HepG2 (cell line): ENCODE data around the gene RBM12. TPM values are rescaled to one million over a fixed set of nuclear protein-coding genes. Genes with fewer than 3 reads are reported as not detected.

Experiments
- ASH2L ChIP-seq: fragments of 300-600, 200-600 bp; sonication (generic); IDR thresholded peaks from 2 replicates; pipeline ENCODE4 v1.7.0; 2017; ENCODE audit warnings: low read depth, mild to moderate bottlenecking, moderate library complexity, mixed read lengths, low read length; ENCODE audit not compliant: insufficient read length
- BCLAF1 ChIP-seq: fragments of 450-650 bp; IDR thresholded peaks from 2 replicates; pipeline ENCODE4 v1.6.1; 2017; ENCODE audit warnings: mild to moderate bottlenecking
- ETV6 ChIP-seq: sonication (generic); formaldehyde crosslinking; conservative IDR thresholded peaks from 2 replicates; pipeline ENCODE4 v1.4.0; 2020; ENCODE audit warnings: missing genetic modification reagents
- FOXK1 ChIP-seq: sonication (generic); formaldehyde crosslinking; IDR thresholded peaks from 2 replicates; pipeline ENCODE4 v1.4.0; 2020; ENCODE audit warnings: low read depth, missing genetic modification reagents, borderline replicate concordance
- KLF11 ChIP-seq: IDR thresholded peaks from 2 replicates; pipeline ENCODE4 v1.6.1; 2016; ENCODE audit warnings: missing compliant biosample characterization
- MAX ChIP-seq: IDR thresholded peaks from 2 replicates; pipeline ENCODE4 v1.6.1; 2012; ENCODE audit warnings: inconsistent platforms
- NFYC ChIP-seq: IDR thresholded peaks from 2 replicates; pipeline ENCODE4 v1.6.1; 2016; ENCODE audit warnings: missing genetic modification reagents, missing compliant biosample characterization
- RARA ChIP-seq: IDR thresholded peaks from 2 replicates; pipeline ENCODE4 v1.6.1; 2016; ENCODE audit warnings: missing genetic modification reagents, missing compliant biosample characterization
- SATB2 ChIP-seq: sonication (generic); formaldehyde crosslinking; IDR thresholded peaks from 2 replicates; pipeline ENCODE4 v1.5.0; 2020; ENCODE audit warnings: missing genetic modification reagents
- TFDP2 ChIP-seq: sonication (generic); formaldehyde crosslinking; IDR thresholded peaks from 2 replicates; pipeline ENCODE4 v1.4.0; 2020; ENCODE audit warnings: missing genetic modification reagents
- TMF1 ChIP-seq: sonication (generic); formaldehyde crosslinking; IDR thresholded peaks from 2 replicates; pipeline ENCODE4 v1.8.1; 2022; ENCODE audit warnings: low read depth, missing genetic modification reagents
- XBP1 ChIP-seq: sonication (generic); formaldehyde crosslinking; IDR thresholded peaks from 2 replicates; pipeline ENCODE4 v1.5.0; 2020; ENCODE audit warnings: missing genetic modification reagents
- ZFYVE20 ChIP-seq: sonication (generic); formaldehyde crosslinking; IDR thresholded peaks from 2 replicates; pipeline ENCODE4 v1.8.0; 2023; ENCODE audit warnings: low read depth, mild to moderate bottlenecking, moderate library complexity, missing genetic modification reagents, borderline replicate concordance
- ZNF431 ChIP-seq: sonication (generic); formaldehyde crosslinking; IDR thresholded peaks from 2 replicates; pipeline ENCODE4 v1.9.0; 2022; ENCODE audit warnings: missing genetic modification reagents, low read depth, mild to moderate bottlenecking, borderline replicate concordance
- ZNF556 ChIP-seq: sonication (generic); formaldehyde crosslinking; IDR thresholded peaks from 2 replicates; pipeline ENCODE4 v1.4.0; 2020; ENCODE audit warnings: mild to moderate bottlenecking, missing genetic modification reagents, borderline replicate concordance
- ZNF703 ChIP-seq: sonication (generic); formaldehyde crosslinking; IDR thresholded peaks from 2 replicates; pipeline ENCODE4 v1.5.1; 2020; ENCODE audit warnings: missing genetic modification reagents, mild to moderate bottlenecking, moderate library complexity, borderline replicate concordance
- ZNF746 ChIP-seq: sonication (generic); formaldehyde crosslinking; IDR thresholded peaks from 2 replicates; pipeline ENCODE4 v1.8.0; 2022; ENCODE audit warnings: mild to moderate bottlenecking, missing genetic modification reagents
- ZNF792 ChIP-seq: IDR thresholded peaks from 2 replicates; pipeline ENCODE4 v1.6.1; 2016
- polyA plus RNA-seq, 8 experiments: library from polyadenylated mRNA; depleted of rRNA in 3 of 8; stranded (reverse) in 7 of 8; unstranded in 1 of 8; fragments of >200 nt; fragmentation: Illumina TruSeq in 4 of 8; extraction: Trizol in 4 of 8; gene quantifications; 2 replicates each; pipeline versions ENCODE4 v1.2.1 to v1.2.3, GENCODE V29; 2011 to 2016; ENCODE audit warnings: low read depth in 4 of 8, missing spikeins in 1 of 8, mixed read lengths in 1 of 8; ENCODE audit not compliant: insufficient read depth in 1 of 8
- total RNA-seq, 5 experiments: library from RNA; depleted of rRNA; stranded (reverse); fragments of >200 nt; fragmentation: Illumina TruSeq; extraction: Trizol; gene quantifications; 2 replicates each; pipeline ENCODE4 v1.2.3, GENCODE V29; 2016; ENCODE audit warnings: low read depth in 1 of 5
- TF ChIP-seq, protein P1 (sequence below): sonication (generic); formaldehyde crosslinking; IDR thresholded peaks from 2 replicates; pipeline ENCODE4 v1.4.0; 2020; ENCODE audit warnings: missing genetic modification reagents
- TF ChIP-seq, protein P2 (sequence below): sonication (generic); formaldehyde crosslinking; IDR thresholded peaks from 2 replicates; pipeline ENCODE4 v1.8.1; 2023; ENCODE audit warnings: mild to moderate bottlenecking, missing genetic modification reagents

The RBM12 gene
- total and polyA plus RNA-seq, 2 of the 13 experiments (the other 11 are each of a cell fraction or from before 2014, with no cell fraction given), result 97.9 to 104 TPM

GRCh38 chr20:35615667-35616464 lies 48.8 kb downstream of the RBM12 start, which contains the start of gene SPAG4 (continued):
- peak; percentile 75 for TF ChIP-seq ASH2L
- TF ChIP-seq BCLAF1, result no peak
- TF ChIP-seq FOXK1 (CRISPR knock-in tag), result no peak; the same call in 1 of the 2 replicates
- peak; percentile 59; the same call in 1 of the 2 replicates for TF ChIP-seq RARA (CRISPR knock-in tag)
- TF ChIP-seq, protein P1, sequence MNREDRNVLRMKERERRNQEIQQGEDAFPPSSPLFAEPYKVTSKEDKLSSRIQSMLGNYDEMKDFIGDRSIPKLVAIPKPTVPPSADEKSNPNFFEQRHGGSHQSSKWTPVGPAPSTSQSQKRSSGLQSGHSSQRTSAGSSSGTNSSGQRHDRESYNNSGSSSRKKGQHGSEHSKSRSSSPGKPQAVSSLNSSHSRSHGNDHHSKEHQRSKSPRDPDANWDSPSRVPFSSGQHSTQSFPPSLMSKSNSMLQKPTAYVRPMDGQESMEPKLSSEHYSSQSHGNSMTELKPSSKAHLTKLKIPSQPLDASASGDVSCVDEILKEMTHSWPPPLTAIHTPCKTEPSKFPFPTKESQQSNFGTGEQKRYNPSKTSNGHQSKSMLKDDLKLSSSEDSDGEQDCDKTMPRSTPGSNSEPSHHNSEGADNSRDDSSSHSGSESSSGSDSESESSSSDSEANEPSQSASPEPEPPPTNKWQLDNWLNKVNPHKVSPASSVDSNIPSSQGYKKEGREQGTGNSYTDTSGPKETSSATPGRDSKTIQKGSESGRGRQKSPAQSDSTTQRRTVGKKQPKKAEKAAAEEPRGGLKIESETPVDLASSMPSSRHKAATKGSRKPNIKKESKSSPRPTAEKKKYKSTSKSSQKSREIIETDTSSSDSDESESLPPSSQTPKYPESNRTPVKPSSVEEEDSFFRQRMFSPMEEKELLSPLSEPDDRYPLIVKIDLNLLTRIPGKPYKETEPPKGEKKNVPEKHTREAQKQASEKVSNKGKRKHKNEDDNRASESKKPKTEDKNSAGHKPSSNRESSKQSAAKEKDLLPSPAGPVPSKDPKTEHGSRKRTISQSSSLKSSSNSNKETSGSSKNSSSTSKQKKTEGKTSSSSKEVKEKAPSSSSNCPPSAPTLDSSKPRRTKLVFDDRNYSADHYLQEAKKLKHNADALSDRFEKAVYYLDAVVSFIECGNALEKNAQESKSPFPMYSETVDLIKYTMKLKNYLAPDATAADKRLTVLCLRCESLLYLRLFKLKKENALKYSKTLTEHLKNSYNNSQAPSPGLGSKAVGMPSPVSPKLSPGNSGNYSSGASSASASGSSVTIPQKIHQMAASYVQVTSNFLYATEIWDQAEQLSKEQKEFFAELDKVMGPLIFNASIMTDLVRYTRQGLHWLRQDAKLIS (CRISPR knock-in tag), result no peak; the same call in 1 of the 2 replicates
- TF ChIP-seq MAX, result peak; percentile 98
- TF ChIP-seq, protein P2, sequence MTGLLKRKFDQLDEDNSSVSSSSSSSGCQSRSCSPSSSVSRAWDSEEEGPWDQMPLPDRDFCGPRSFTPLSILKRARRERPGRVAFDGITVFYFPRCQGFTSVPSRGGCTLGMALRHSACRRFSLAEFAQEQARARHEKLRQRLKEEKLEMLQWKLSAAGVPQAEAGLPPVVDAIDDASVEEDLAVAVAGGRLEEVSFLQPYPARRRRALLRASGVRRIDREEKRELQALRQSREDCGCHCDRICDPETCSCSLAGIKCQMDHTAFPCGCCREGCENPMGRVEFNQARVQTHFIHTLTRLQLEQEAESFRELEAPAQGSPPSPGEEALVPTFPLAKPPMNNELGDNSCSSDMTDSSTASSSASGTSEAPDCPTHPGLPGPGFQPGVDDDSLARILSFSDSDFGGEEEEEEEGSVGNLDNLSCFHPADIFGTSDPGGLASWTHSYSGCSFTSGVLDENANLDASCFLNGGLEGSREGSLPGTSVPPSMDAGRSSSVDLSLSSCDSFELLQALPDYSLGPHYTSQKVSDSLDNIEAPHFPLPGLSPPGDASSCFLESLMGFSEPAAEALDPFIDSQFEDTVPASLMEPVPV, result peak; percentile 98
- TF ChIP-seq XBP1 (CRISPR knock-in tag), result peak; percentile 97
- peak; percentile 94 for TF ChIP-seq TMF1
- peak; percentile 98 for TF ChIP-seq ZNF792 (CRISPR knock-in tag)
- TF ChIP-seq SATB2, result peak; percentile 99
- TF ChIP-seq ZNF431 (CRISPR knock-in tag), result peak; percentile 98
- TF ChIP-seq ETV6 (CRISPR knock-in tag), result peak; percentile 97
- TF ChIP-seq TFDP2 (CRISPR knock-in tag), result peak; percentile 95
- TF ChIP-seq KLF11 (CRISPR knock-in tag), result peak; percentile 97
- TF ChIP-seq NFYC (CRISPR knock-in tag), result no peak
- TF ChIP-seq ZNF556, result peak; percentile 83
- TF ChIP-seq ZFYVE20, result peak; percentile 94
- peak; percentile 94 for TF ChIP-seq ZNF746 (CRISPR knock-in tag)
- TF ChIP-seq ZNF703 (CRISPR knock-in tag), result peak; percentile 98; the same call in 1 of the 2 replicates
